MCF 10A (cell line): ENCODE measurements around the gene KANSL2. TPM values are rescaled to one million over a fixed set of nuclear protein-coding genes. Genes with fewer than 3 reads are reported as not detected.

Experiments used
- BruUV-seq: library from RNA; stranded (reverse); fragments of 400-500 nt; replicated peaks from 2 replicates; lab custom pipeline; 2021; lab: Mats Ljungman, UMichigan
- CTCF ChIA-PET: fragments of 300-600 bp; sonication (Branson Sonifier 250); formaldehyde crosslinking; extraction: SDS; loops from one replicate; lab custom pipeline; 2021; ENCODE audit warnings: antibody characterized with exemption, inconsistent platforms; lab: Yijun Ruan, JAX
- POLR2A ChIA-PET: fragments of 300-600, 350-650 bp; sonication (Branson Sonifier 250); formaldehyde crosslinking; extraction: SDS; loops from one replicate; lab custom pipeline; 2020; ENCODE audit warnings: antibody characterized with exemption, inconsistent platforms; lab: Yijun Ruan, JAX
- DNase-seq: peaks from one replicate; pipeline ENCODE4 v3.0.0-alpha.2; 2018; ENCODE audit not compliant: unreplicated experiment
- H3K27ac Mint-ChIP-seq: one replicate; pipeline ENCODE4 v1.8.0; 2022; ENCODE audit warnings: mild to moderate bottlenecking, low read depth, mixed read lengths; ENCODE audit not compliant: unreplicated experiment
- H3K27me3 Mint-ChIP-seq: one replicate; pipeline ENCODE4 v1.8.0; 2022; ENCODE audit warnings: mixed read lengths; ENCODE audit not compliant: insufficient read depth, unreplicated experiment
- H3K36me3 Mint-ChIP-seq: one replicate; pipeline ENCODE4 v1.8.0; 2022; ENCODE audit warnings: mild to moderate bottlenecking, moderate library complexity, mixed read lengths; ENCODE audit not compliant: insufficient read depth, unreplicated experiment
- H3K4me1 Mint-ChIP-seq: one replicate; pipeline ENCODE4 v1.8.0; 2022; ENCODE audit warnings: mixed read lengths; ENCODE audit not compliant: insufficient read depth, unreplicated experiment
- H3K4me3 Mint-ChIP-seq: one replicate; pipeline ENCODE4 v1.8.0; 2022; ENCODE audit warnings: mild to moderate bottlenecking, moderate library complexity, mixed read lengths; ENCODE audit not compliant: unreplicated experiment
- H3K9me3 Mint-ChIP-seq: one replicate; pipeline ENCODE4 v1.8.0; 2022; ENCODE audit warnings: mixed read lengths; ENCODE audit not compliant: unreplicated experiment
- CTCF ChIP-seq: fragments of 200-600 bp; IDR thresholded peaks from one replicate; pipeline ENCODE4 v1.8.0; 2022; ENCODE audit warnings: antibody characterized with exemption, mild to moderate bottlenecking; ENCODE audit not compliant: unreplicated experiment
- intact Hi-C: fragments of 100-400 bp; cut with micrococcal nuclease; formaldehyde crosslinking; loops from 2 replicates; pipeline ENCODE4 v1.14.1; 2022
- total RNA-seq: library from RNA; stranded (reverse); gene quantifications from 2 replicates; pipeline ENCODE4 v1.2.3, GENCODE V29; 2022

The KANSL2 gene
- total RNA-seq, 1 experiment from 2014 or later: 44.2 TPM

- no peaks in the 10 kb centered on the region for H3K4me1 Mint-ChIP-seq
- CTCF ChIA-PET: interaction anchor here (0.6 to 0.7 kb wide), 2 partner anchors 11 to 214 kb away, joined by 3 read pairs; no protein-coding TSS in a partner anchor
- intact Hi-C loops: no loop called here
- no peak for DNase-seq
- no peak overlapping the region for H3K4me3 Mint-ChIP-seq
- H3K27ac Mint-ChIP-seq: no peak overlapping the region
- H3K36me3 Mint-ChIP-seq: peaks cover 52% of the 10 kb centered on the region
- H3K27me3 Mint-ChIP-seq: no peaks in the 10 kb centered on the region
- TF ChIP-seq CTCF: no peak
- no TSS peak for BruUV-seq
- no peaks in the 10 kb centered on the region for H3K9me3 Mint-ChIP-seq
- POLR2A ChIA-PET: no interaction called here
Observed at GRCh38 chr12:48687592-48687991, 5.6 kb upstream of the KANSL2 start.

- BruUV-seq: no TSS peak
- no peaks in the 10 kb centered on the region for H3K4me1 Mint-ChIP-seq
- no peak for TF ChIP-seq CTCF
- ChIA-PET POLR2A (no interaction called here), CTCF (interaction anchor here (0.6 to 0.7 kb wide), 3 partner anchors 12 to 214 kb away, joined by 3 read pairs; no protein-coding TSS in a partner anchor)
- H3K27ac Mint-ChIP-seq: no peak overlapping the region
- H3K4me3 Mint-ChIP-seq: no peak overlapping the region
- no peaks in the 10 kb centered on the region for H3K27me3 Mint-ChIP-seq
- H3K36me3 Mint-ChIP-seq: peaks cover 48% of the 10 kb centered on the region
- no peaks in the 10 kb centered on the region for H3K9me3 Mint-ChIP-seq
- no peak for DNase-seq
- intact Hi-C loops: no loop called here
Observed at GRCh38 chr12:48686615-48687334, 4.7 kb upstream of the KANSL2 start.

DNA sequence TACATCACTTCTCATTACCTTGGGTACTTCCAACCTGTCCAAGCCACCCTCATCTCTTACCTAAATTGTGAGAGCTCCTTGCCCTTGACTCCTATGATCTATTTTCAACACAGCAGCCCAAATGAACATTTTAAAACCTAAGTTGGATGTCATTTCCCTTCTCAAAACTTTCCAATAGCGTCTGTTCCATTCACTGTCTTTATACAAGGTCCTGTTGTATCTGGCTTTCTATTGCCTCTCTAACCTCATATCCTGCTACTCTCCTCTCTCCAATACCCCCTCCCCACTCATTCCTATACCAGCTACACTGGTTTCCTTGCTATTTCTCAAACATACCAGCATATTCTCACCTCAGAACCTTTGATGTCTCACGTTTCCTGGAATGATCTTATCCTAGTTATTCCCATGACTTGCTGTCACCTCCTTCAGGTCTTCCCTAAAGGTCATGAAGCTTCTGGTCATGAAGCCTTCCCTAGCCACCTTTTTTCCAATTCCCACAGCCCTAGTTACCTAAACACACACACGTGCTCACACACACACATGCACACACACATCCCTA lies 4.1 kb upstream of the KANSL2 start:
- peaks cover 48% of the 10 kb centered on the region for H3K36me3 Mint-ChIP-seq
- no peak for DNase-seq
- ChIA-PET CTCF (interaction anchor here (0.7 kb wide), 1 partner anchor 143 kb away, joined by 3 read pairs; no protein-coding TSS in a partner anchor), POLR2A (interaction anchor here (1.0 kb wide), 1 partner anchor 20 kb away, joined by 4 read pairs; no protein-coding TSS in a partner anchor)
- H3K27me3 Mint-ChIP-seq: no peaks in the 10 kb centered on the region
- H3K9me3 Mint-ChIP-seq: no peaks in the 10 kb centered on the region
- H3K4me1 Mint-ChIP-seq: no peaks in the 10 kb centered on the region
- no peak overlapping the region for H3K4me3 Mint-ChIP-seq
- no peak for TF ChIP-seq CTCF
- no TSS peak for BruUV-seq
- no peak overlapping the region for H3K27ac Mint-ChIP-seq
- intact Hi-C loops: no loop called here

DNA sequence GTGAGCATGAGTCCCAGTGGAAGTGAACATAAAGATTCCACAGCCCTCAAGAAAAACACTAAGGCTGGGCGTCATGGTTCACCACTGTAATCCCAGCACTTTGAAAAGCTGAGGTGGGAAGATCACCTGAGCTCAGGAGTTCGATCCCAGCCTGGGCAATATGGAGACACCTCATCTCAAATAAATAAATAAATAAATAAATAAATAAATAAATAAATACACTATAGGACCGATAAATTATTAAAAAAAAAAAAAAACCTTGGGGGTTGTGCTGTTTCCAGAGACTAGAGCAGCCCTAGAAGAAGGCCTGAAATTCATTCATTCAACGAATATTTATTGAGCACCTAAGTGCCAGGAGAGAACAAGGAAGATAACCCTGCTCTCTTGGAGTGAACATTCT lies 1.5 kb upstream of the KANSL2 start:
- Mint-ChIP-seq H3K36me3 (peaks cover 39% of the 10 kb centered on the region), H3K4me3 (no peak overlapping the region), H3K27me3 (no peaks in the 10 kb centered on the region), H3K27ac (no peak overlapping the region), H3K9me3 (no peaks in the 10 kb centered on the region), H3K4me1 (peaks cover 10% of the 10 kb centered on the region)
- intact Hi-C loops: no loop called here
- ChIA-PET CTCF (interaction anchor here (0.6 to 2.5 kb wide), 3 partner anchors 112 to 1040 kb away, joined by 3 to 9 read pairs (median 4); no protein-coding TSS in a partner anchor), POLR2A (interaction anchor here (1.2 to 3.2 kb wide), 4 partner anchors 11 to 564 kb away, joined by 3 to 30 read pairs (median 16); partner anchors contain the start of genes CCNT1 and PFKM)
- BruUV-seq: no TSS peak
- TF ChIP-seq CTCF: no peak
- DNase-seq: no peak
